AG10803 (cell line): Measurements from ENCODE around the gene COA1.
"Not testable (repeated sequence)": the region's sequence is repeated elsewhere in the genome, so short reads cannot be mapped to it uniquely, and the experiment has no call there.

Source experiments
- DNase-seq: peaks from one replicate; pipeline ENCODE4 v3.0.0; 2010; ENCODE audit warnings: low read depth
- H3K4me3 ChIP-seq: 2 replicates; pipeline ENCODE4 v1.5.1; 2011; ENCODE audit warnings: mild to moderate bottlenecking, low read length, control low read depth
- CTCF ChIP-seq: conservative IDR thresholded peaks from 2 replicates; pipeline ENCODE4 v1.5.1; 2011; ENCODE audit warnings: mild to moderate bottlenecking, low read length, control low read depth, inconsistent platforms

COA1 gene

GRCh38 chr7:43634384-43634783, 94.9 kb downstream of the COA1 start:
- no peak for DNase-seq
- H3K4me3 ChIP-seq, result no peak overlapping the region
- no peak for TF ChIP-seq CTCF

GRCh38 chr7:43632746-43633145, 96.6 kb downstream of the COA1 start:
- TF ChIP-seq CTCF, result no peak
- no peak overlapping the region for H3K4me3 ChIP-seq
- no peak for DNase-seq

GRCh38 chr7:43631559-43631958, 97.8 kb downstream of the COA1 start:
- H3K4me3 ChIP-seq, result no peak overlapping the region
- no peak for TF ChIP-seq CTCF
- DNase-seq, result no peak

GRCh38 chr7:43630482-43630881, 98.8 kb downstream of the COA1 start:
- no peak for TF ChIP-seq CTCF
- DNase-seq, result no peak
- H3K4me3 ChIP-seq, result no peak overlapping the region

GRCh38 chr7:43629857-43630256, 99.5 kb downstream of the COA1 start:
- TF ChIP-seq CTCF, result no peak
- no peak overlapping the region for H3K4me3 ChIP-seq
- DNase-seq, result no peak

GRCh38 chr7:43628431-43628830, 100.9 kb downstream of the COA1 start:
- no peak for TF ChIP-seq CTCF
- H3K4me3 ChIP-seq, result no peak overlapping the region
- DNase-seq, result no peak

GRCh38 chr7:43627798-43628197, 101.5 kb downstream of the COA1 start:
- DNase-seq, H3K4me3 ChIP-seq: not testable (repeated sequence)

GRCh38 chr7:43626695-43627094, 102.6 kb downstream of the COA1 start:
- no peak for TF ChIP-seq CTCF
- H3K4me3 ChIP-seq, result no peak overlapping the region
- no peak for DNase-seq
